Kidney capillary endothelial cell (primary cell): Measurements from ENCODE around the gene SNIP1.
"Not testable (repeated sequence)": the region's sequence is repeated elsewhere in the genome, so short reads cannot be mapped to it uniquely, and the experiment has no call there.

Source experiments
- DNase-seq: peaks from one replicate; pipeline ENCODE4 v3.0.0-alpha.2; 2018; ENCODE audit warnings: low spot score

Gene SNIP1

GRCh38 chr1:37559080-37559479 lies 5.0 kb upstream of the SNIP1 start:
- no peak for DNase-seq

- no peak for DNase-seq
Observed at GRCh38 chr1:37558411-37558810, 4.3 kb upstream of the SNIP1 start.

- DNase-seq: no peak
Observed at GRCh38 chr1:37557402-37557801, 3.3 kb upstream of the SNIP1 start.

- peak; percentile 79 for DNase-seq
Observed at GRCh38 chr1:37556712-37557196, 2.7 kb upstream of the SNIP1 start, which contains the start of gene DNALI1. DNALI1 (plus strand) TSS chr1:37556940; CDS start chr1:37556995, 55 bp downstream.

- DNase-seq: peak; percentile 9
Observed at GRCh38 chr1:37553598-37553926, 531 bp downstream of the SNIP1 start.

GRCh38 chr1:37549341-37549740 lies 4.8 kb downstream of the SNIP1 start:
- no peak for DNase-seq

- no peak for DNase-seq
Observed at GRCh38 chr1:37545019-37545418, 9.1 kb downstream of the SNIP1 start.

GRCh38 chr1:37544530-37544929 lies 9.6 kb downstream of the SNIP1 start:
- no peak for DNase-seq

GRCh38 chr1:37540036-37540785 lies 13.9 kb downstream of the SNIP1 start:
- DNase-seq: no peak

- not testable (repeated sequence) for DNase-seq
Observed at GRCh38 chr1:37539154-37539553, 14.9 kb downstream of the SNIP1 start.

- DNase-seq: no peak
Observed at GRCh38 chr1:37537378-37537777, 16.7 kb downstream of the SNIP1 start.

- DNase-seq: no peak
Observed at GRCh38 chr1:37533317-37534093, 20.6 kb downstream of the SNIP1 start.

GRCh38 chr1:37532418-37533156 lies 21.5 kb downstream of the SNIP1 start:
- not testable (repeated sequence) for DNase-seq

- not testable (repeated sequence) for DNase-seq
Observed at GRCh38 chr1:37529888-37530287, 24.2 kb downstream of the SNIP1 start.

GRCh38 chr1:37519613-37520012 lies 34.5 kb downstream of the SNIP1 start:
- no peak for DNase-seq

- not testable (repeated sequence) for DNase-seq
Observed at GRCh38 chr1:37518929-37519328, 35.2 kb downstream of the SNIP1 start.

- DNase-seq: not testable (repeated sequence)
Observed at GRCh38 chr1:37518241-37518640, 35.9 kb downstream of the SNIP1 start.

- DNase-seq: no peak
Observed at GRCh38 chr1:37517569-37517968, 36.5 kb downstream of the SNIP1 start.

- DNase-seq: no peak
Observed at GRCh38 chr1:37515185-37516034, 38.7 kb downstream of the SNIP1 start.

GRCh38 chr1:37514350-37515184 lies 39.5 kb downstream of the SNIP1 start, which contains the start of gene MEAF6:
MEAF6 (minus strand) TSS chr1:37514766; CDS start chr1:37514746, 20 bp downstream.
- peak; percentile 85 for DNase-seq
